Measurements from ENCODE around the gene THAP8. TPM values are rescaled to one million over a fixed set of nuclear protein-coding genes. Genes with fewer than 3 reads are reported as not detected.

THAP8 gene
- total RNA-seq, 1 donor from 2014 or later: 9.2 TPM

DNA sequence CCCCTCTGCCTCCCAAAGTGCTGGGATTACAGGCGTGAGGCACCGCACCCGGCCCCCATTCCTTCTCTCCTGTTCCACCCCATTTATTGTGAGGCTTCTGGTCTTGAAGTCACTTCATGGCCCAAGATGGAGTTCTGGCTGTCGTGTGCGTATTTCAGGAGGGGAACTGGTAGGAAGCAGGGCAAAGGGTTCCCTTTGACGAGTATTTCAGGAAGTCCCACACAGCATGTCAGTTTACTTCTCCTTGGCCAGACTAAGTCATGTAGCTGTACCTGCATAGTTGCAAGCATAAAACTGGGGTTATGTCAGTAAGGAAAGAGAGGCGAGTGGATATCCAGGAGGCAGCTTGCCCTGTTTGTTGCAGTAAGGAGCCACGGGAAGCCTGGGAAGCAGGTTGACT, 10.7 kb upstream of the THAP8 start:
- DNase-seq (ENCODE audit: low spot score in 2 of 2, unreplicated experiment in 2 of 2): no peak
- no peak overlapping the region for H3K27ac Mint-ChIP-seq
- no peaks in the 10 kb centered on the region for H3K27me3 Mint-ChIP-seq (ENCODE audit: low read depth)
- no peaks in the 10 kb centered on the region for H3K4me1 Mint-ChIP-seq
- no peak for TF ChIP-seq CTCF (IDR thresholded peaks at IDR 0.05; ENCODE audit: unreplicated experiment)
- H3K4me3 Mint-ChIP-seq: no peak overlapping the region
- H3K36me3 Mint-ChIP-seq: peaks cover 6% of the 10 kb centered on the region
- no peaks in the 10 kb centered on the region for H3K9me3 Mint-ChIP-seq

DNA sequence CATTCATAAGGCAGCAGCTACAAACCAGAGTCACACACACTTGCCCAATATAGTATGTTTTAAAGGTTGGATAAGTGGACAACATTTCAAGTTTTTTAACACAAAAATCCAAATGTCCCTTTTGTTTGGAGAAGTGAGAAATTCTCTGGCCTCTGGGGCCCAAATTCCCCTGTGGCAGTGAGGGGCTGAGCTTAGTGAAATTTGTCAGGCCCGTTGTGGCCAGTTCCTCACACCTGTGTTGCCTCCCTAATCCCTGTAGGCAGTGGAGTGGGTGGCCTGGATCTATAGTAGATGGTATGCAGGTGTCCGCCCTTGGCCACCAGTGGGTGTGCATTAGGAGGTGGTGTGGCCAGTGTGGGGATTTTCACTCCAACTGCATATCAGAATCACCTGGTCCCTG, 7.3 kb upstream of the THAP8 start:
- no peak for TF ChIP-seq CTCF (IDR thresholded peaks at IDR 0.05; ENCODE audit: unreplicated experiment)
- no peaks in the 10 kb centered on the region for H3K9me3 Mint-ChIP-seq

GRCh38 chr19:36060430-36060829, 6.3 kb upstream of the THAP8 start:
- Mint-ChIP-seq H3K27ac (no peak overlapping the region), H3K27me3 (ENCODE audit: low read depth) (no peaks in the 10 kb centered on the region), H3K36me3 (no peaks in the 10 kb centered on the region), H3K4me1 (peaks cover 8% of the 10 kb centered on the region), H3K9me3 (no peaks in the 10 kb centered on the region), H3K4me3 (no peak overlapping the region)
- DNase-seq (ENCODE audit: low spot score in 2 of 2, unreplicated experiment in 2 of 2): no peak
- no peak for TF ChIP-seq CTCF (IDR thresholded peaks at IDR 0.05; ENCODE audit: unreplicated experiment)

More for the DNA sequence above, 7.3 kb upstream of the THAP8 start:
- Mint-ChIP-seq H3K27ac (no peak overlapping the region), H3K27me3 (ENCODE audit: low read depth) (no peaks in the 10 kb centered on the region), H3K36me3 (no peaks in the 10 kb centered on the region), H3K4me3 (no peak overlapping the region), H3K4me1 (peaks cover under 1% of the 10 kb centered on the region)
- DNase-seq (ENCODE audit: low spot score in 2 of 2, unreplicated experiment in 2 of 2): no peak

- Mint-ChIP-seq H3K27me3 (ENCODE audit: low read depth) (no peaks in the 10 kb centered on the region), H3K4me3 (no peak overlapping the region), H3K9me3 (no peaks in the 10 kb centered on the region), H3K36me3 (no peaks in the 10 kb centered on the region), H3K27ac (no peak overlapping the region), H3K4me1 (peaks cover 11% of the 10 kb centered on the region)
- no peak for TF ChIP-seq CTCF (IDR thresholded peaks at IDR 0.05; ENCODE audit: unreplicated experiment)
- no peak for DNase-seq (ENCODE audit: low spot score in 2 of 2, unreplicated experiment in 2 of 2)
Observed at GRCh38 chr19:36059180-36059910, 5.3 kb upstream of the THAP8 start.

- Mint-ChIP-seq H3K36me3 (no peaks in the 10 kb centered on the region), H3K9me3 (no peaks in the 10 kb centered on the region), H3K4me3 (no peak overlapping the region), H3K27me3 (ENCODE audit: low read depth) (no peaks in the 10 kb centered on the region), H3K4me1 (peaks cover 13% of the 10 kb centered on the region), H3K27ac (no peak overlapping the region)
- DNase-seq (ENCODE audit: low spot score in 2 of 2, unreplicated experiment in 2 of 2): no peak
- no peak for TF ChIP-seq CTCF (IDR thresholded peaks at IDR 0.05; ENCODE audit: unreplicated experiment)
Observed at GRCh38 chr19:36058481-36059179, 4.5 kb upstream of the THAP8 start.
